IPS DF 4.7 (cell line): Measurements from ENCODE around the gene GPD1.

Experiments used
- DNase-seq: peaks from one replicate; pipeline ENCODE4 v3.0.0-alpha.2; 2013; ENCODE audit warnings: low spot score; ENCODE audit errors: extremely low read depth

Gene GPD1

DNA sequence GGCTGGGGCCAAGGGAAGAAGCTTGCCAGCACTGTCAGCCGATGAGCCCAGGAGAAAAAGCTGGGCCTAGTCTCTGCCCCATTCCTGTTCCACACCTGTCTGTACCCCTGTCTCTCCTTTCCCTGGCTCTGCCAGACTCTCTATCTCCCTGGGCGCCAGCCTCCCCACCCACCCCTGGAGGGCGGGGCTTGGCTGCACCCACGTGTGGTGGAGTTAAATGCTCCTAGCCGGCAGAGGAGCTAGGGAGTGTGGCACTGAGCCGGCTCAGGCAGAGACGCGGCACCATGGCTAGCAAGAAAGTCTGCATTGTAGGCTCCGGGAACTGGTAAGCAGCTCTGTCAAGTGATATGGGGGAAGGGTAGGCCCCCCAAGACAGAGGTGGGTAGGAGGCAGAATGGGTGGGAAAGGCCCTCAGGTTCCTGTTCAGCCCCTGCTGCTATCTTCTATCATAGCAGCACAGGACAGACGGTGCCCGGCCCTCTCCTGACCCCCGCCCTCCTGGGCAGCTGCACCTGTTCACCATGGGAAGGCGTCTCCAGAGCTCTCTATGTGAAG is at the start of gene GPD1:
TSS of gene GPD1 (plus strand) at position 242 of the 555 bp plus-strand sequence. CDS start at position 285, 43 bp downstream.
- DNase-seq = no peak

- DNase-seq = no peak
Observed at GRCh38 chr12:50055831-50056638, 47.8 kb upstream of the GPD1 start.

- DNase-seq = no peak
Observed at GRCh38 chr12:50056639-50056976, 47.2 kb upstream of the GPD1 start.

- DNase-seq = no peak
Observed at GRCh38 chr12:50057000-50057841, 46.6 kb upstream of the GPD1 start, which contains the start of gene ASIC1. ASIC1 (plus strand) TSS chr12:50057596; CDS start chr12:50058767, 1,171 bp downstream.

- DNase-seq = no peak
Observed at GRCh38 chr12:50057896-50058670, 45.7 kb upstream of the GPD1 start.

GRCh38 chr12:50058743-50059312 is 45.0 kb upstream of the GPD1 start:
- no peak for DNase-seq

- no peak for DNase-seq
Observed at GRCh38 chr12:50059440-50060119, 44.2 kb upstream of the GPD1 start.

- DNase-seq = no peak
Observed at GRCh38 chr12:50060120-50060468, 43.7 kb upstream of the GPD1 start.

- DNase-seq = no peak
Observed at GRCh38 chr12:50061171-50061570, 42.6 kb upstream of the GPD1 start.

DNA sequence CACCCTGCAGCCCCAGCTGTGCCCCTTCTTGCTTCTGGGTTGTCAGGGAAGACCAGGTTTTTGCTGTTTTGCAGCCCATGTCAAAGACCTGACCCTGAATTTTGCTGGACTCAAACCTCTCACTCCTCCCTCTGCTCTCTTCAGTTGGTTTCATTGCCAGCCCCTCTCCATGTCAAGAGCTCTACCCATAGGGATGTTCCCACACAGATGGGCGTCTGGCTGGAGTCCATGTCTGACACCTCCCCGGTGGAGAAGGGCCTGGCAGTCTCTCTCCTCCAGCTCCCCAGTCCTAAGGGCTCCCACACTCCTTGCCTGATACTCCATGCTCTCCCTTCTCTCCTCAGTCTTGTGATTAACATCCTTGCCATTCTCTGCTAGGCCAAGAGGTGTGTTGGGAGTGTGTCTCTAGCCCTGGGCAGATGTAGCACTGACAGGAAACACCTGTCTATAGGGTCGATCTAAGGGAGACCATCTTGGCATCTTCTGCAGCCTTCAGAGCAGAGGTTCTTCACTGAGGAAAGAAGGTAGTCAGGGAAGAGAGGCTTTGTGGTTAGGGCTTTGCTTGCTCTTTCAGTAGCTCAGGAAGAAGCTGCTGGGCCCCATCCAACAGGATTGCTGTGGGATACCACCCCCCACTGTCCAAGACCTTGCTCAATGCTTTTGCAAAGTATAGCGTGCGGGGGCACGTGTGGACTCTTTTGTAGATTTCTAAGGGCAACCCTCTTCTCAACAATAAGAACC is 41.7 kb upstream of the GPD1 start:
- DNase-seq = no peak

DNA sequence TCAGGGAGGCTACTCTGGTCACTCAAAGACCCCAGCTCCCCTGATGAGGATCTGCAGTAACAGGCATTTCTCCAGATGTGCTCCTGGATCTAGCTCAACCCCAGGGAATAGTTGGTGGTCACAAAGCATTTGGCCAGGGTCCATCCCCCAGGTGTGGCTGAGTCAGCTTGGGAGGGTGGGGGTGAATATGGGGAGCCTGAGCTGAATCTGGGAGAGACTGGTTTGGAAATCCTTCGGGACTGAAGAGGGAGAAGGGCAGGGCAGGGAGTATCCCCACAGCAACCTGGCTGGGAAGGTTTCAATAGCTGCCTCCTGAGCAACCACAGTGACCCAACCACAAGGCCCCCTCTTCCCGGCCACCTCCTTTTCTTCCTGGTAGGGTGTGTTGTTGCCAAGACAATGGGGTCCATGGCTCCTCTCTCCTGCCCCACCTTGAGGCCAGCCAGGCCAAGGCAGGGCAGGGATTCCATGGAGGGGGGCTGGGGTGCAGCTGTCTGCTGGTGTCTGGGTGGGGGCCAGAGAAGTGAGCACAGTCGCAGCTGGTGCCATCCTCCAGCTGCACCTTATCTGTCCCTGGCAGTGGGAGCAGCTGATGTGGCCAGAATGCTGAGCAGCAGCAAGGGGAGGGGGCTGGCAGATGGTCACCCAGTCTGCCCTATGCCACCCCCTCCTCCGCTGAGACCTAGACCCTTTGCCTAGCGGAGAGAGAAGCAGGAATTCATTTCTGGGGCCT is 40.9 kb upstream of the GPD1 start:
- DNase-seq = no peak

GRCh38 chr12:50065726-50066310 is 38.0 kb upstream of the GPD1 start:
- no peak for DNase-seq

- no peak for DNase-seq
Observed at GRCh38 chr12:50066402-50066801, 37.4 kb upstream of the GPD1 start.

DNA sequence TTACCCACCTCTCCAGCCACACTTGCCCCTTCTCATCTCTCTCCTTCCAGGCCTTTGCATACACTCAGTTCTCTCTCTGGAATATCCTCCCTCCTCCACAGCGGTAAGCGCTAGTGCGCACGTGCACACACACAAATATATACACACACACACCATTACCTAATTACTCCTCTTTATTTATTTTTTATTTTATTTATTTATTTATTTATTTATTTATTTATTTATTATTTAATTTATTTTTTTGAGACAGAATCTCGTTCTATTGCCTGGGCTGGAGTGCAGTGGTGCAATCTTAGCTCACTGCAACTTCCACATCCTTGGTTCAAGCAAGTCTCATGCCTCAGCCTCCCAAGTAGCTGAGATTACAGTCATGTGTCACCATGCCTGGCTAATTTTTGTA is 34.7 kb upstream of the GPD1 start:
- DNase-seq = no peak

GRCh38 chr12:50069539-50069938 is 34.3 kb upstream of the GPD1 start:
- no peak for DNase-seq

- DNase-seq = no peak
Observed at GRCh38 chr12:50070314-50071060, 33.3 kb upstream of the GPD1 start.

- DNase-seq = no peak
Observed at GRCh38 chr12:50072198-50072907, 31.5 kb upstream of the GPD1 start.
